Transverse colon (tissue), 4 donors: ENCODE results near the gene TCEA3.

Source experiments
- EP300 ChIP-seq: sonication (generic); formaldehyde crosslinking; IDR thresholded peaks from one replicate; pipeline ENCODE4 v1.6.1; 2017; ENCODE audit warnings: antibody characterized with exemption, low read depth
- POLR2A ChIP-seq: fragments of 450-650 bp; IDR thresholded peaks from one replicate; pipeline ENCODE4 v1.6.1; 2016; ENCODE audit warnings: antibody characterized with exemption, mild to moderate bottlenecking, moderate library complexity
- POLR2AphosphoS5 ChIP-seq, 3 donors: sonication (generic); formaldehyde crosslinking; IDR thresholded peaks; one replicate each; pipeline ENCODE4 v1.6.1; 2016; ENCODE audit warnings: antibody characterized with exemption in 3 of 3
- TF ChIP-seq, protein P1 (sequence below), 5 experiments: fragments of 200-600 bp in 3 of 5; fragments of 450-650 bp in 2 of 5; sonication (generic) in 3 of 5; IDR thresholded peaks; 1 replicate in 2 of 5; 2 replicates in 3 of 5; pipeline ENCODE4 v1.5.1; 2016 to 2017; ENCODE audit warnings: antibody characterized with exemption in 5 of 5, inconsistent platforms in 3 of 5, mild to moderate bottlenecking in 2 of 5, moderate library complexity in 1 of 5

DNA sequence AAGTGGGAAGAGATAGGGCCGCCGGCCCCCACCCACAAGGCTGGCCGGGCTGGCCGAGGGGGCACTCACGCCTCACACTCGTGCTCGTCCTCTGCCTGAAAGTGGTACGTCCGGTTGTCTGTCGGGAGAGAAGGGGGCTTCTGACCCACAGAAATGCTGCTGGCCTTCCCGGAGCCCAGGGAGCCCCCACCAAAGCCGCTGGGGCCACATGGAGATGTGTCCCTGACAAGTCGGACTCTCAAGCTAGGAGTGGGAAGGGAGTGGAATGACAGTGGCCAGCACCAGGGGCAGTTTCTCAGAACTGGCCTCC is 12.8 kb upstream of the TCEA3 start:
- TF ChIP-seq, protein P1, sequence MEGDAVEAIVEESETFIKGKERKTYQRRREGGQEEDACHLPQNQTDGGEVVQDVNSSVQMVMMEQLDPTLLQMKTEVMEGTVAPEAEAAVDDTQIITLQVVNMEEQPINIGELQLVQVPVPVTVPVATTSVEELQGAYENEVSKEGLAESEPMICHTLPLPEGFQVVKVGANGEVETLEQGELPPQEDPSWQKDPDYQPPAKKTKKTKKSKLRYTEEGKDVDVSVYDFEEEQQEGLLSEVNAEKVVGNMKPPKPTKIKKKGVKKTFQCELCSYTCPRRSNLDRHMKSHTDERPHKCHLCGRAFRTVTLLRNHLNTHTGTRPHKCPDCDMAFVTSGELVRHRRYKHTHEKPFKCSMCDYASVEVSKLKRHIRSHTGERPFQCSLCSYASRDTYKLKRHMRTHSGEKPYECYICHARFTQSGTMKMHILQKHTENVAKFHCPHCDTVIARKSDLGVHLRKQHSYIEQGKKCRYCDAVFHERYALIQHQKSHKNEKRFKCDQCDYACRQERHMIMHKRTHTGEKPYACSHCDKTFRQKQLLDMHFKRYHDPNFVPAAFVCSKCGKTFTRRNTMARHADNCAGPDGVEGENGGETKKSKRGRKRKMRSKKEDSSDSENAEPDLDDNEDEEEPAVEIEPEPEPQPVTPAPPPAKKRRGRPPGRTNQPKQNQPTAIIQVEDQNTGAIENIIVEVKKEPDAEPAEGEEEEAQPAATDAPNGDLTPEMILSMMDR (IDR thresholded peaks at IDR 0.05), result no peak
- TF ChIP-seq POLR2A (no peak), EP300 (no peak), POLR2AphosphoS5 (IDR thresholded peaks at IDR 0.05) (no peak)
